AG04449 (cell line): ENCODE measurements around the gene ATP5F1E.
"Not testable (repeated sequence)": the region's sequence is repeated elsewhere in the genome, so short reads cannot be mapped to it uniquely, and the experiment has no call there.

ENCODE experiments used
- CTCF ChIA-PET: fragments of 350-600 bp; formaldehyde crosslinking; extraction: SDS; loops from one replicate; lab custom pipeline; 2021; ENCODE audit warnings: antibody characterized with exemption; lab: Yijun Ruan, JAX
- POLR2A ChIA-PET: fragments of 400-600, 350-600 bp; formaldehyde crosslinking; extraction: SDS; loops from one replicate; lab custom pipeline; 2020; ENCODE audit warnings: antibody characterized with exemption, inconsistent platforms; lab: Yijun Ruan, JAX
- DNase-seq: peaks from one replicate; pipeline ENCODE4 v3.0.0-alpha.2; 2010; ENCODE audit warnings: low read depth, low spot score
- H3K4me3 ChIP-seq: 2 replicates; pipeline ENCODE4 v1.5.1; 2011; ENCODE audit warnings: low read depth, mild to moderate bottlenecking, control low read depth, low read length
- TF ChIP-seq, protein P1 (sequence below): IDR thresholded peaks from one replicate; pipeline ENCODE4 v1.5.1; 2011; ENCODE audit warnings: mild to moderate bottlenecking, moderate library complexity, low read length, control low read depth, inconsistent platforms; ENCODE audit not compliant: insufficient read depth; ENCODE audit errors: missing control alignments

The ATP5F1E gene

DNA sequence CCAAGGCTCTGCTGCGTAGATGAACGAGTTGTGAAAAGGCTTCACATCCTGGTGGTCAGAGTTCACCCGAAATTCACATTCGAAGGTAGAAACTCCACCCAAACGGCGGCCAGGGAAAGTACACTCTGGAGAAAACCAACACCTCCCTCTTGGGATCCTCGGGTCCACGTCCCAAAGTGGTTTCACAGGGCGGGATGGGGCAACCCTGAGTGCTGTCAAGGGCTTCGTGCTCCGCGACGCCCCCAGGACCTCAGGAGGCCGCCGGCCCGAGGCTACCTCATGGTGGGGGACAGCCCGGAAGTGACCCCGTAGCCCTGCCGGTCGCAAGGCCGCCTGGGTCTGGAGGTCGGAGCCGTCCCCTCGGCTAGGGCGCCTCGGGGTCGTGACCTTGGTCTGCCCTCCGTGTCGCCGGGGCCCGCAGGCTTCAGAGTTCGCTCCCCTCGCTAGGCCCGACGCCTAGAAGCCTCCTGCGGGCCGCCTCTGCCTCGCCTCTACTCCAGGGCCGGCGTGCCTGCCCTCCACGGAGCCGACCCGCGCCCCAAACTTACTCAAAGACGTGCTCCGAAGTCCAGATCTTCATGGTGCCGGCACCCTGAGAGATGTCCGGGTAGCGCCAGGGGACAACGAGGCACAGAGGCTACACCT is 10.1 kb upstream of the ATP5F1E start, which contains the start of gene PRELID3B:
TSS of gene PRELID3B (minus strand) at position 636 of the 645 bp plus-strand sequence. CDS start at position 580, 56 bp downstream.
- TF ChIP-seq, protein P1, sequence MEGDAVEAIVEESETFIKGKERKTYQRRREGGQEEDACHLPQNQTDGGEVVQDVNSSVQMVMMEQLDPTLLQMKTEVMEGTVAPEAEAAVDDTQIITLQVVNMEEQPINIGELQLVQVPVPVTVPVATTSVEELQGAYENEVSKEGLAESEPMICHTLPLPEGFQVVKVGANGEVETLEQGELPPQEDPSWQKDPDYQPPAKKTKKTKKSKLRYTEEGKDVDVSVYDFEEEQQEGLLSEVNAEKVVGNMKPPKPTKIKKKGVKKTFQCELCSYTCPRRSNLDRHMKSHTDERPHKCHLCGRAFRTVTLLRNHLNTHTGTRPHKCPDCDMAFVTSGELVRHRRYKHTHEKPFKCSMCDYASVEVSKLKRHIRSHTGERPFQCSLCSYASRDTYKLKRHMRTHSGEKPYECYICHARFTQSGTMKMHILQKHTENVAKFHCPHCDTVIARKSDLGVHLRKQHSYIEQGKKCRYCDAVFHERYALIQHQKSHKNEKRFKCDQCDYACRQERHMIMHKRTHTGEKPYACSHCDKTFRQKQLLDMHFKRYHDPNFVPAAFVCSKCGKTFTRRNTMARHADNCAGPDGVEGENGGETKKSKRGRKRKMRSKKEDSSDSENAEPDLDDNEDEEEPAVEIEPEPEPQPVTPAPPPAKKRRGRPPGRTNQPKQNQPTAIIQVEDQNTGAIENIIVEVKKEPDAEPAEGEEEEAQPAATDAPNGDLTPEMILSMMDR: no peak
- DNase-seq: no peak
- CTCF ChIA-PET: interaction anchor here (0.8 to 2.7 kb wide), 6 partner anchors 8 to 454 kb away, joined by 3 to 11 read pairs (median 4); no protein-coding TSS in a partner anchor
- peak within 1 kb of the TSS; percentile 81 for H3K4me3 ChIP-seq
- POLR2A ChIA-PET: interaction anchor here (1.5 kb wide), 1 partner anchor 10 kb away, joined by 7 read pairs; the partner anchor contains the start of gene ATP5F1E

DNA sequence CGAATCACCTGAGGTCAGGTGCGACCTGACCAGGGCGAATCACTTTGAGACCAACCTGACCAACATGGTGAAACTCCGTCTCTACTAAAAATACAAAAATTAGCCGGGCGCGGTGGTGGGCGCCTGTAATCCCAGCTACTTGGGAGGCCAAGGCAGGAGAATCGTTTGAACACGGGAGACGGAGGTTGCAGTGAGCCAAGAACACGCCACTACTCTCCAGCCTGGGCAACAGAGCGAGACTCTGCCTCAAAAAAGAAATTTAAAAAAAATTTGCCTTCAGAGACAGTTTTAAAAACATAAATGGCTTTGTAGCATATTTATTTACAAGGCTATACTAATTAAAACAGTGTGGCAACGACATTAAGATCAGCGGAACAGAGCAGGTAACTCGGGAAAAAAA is 9.4 kb upstream of the ATP5F1E start:
- CTCF ChIA-PET: interaction anchor here (0.8 to 2.0 kb wide), 3 partner anchors 8 to 181 kb away, joined by 3 to 6 read pairs (median 5); no protein-coding TSS in a partner anchor
- DNase-seq, POLR2A ChIA-PET: not testable (repeated sequence)
- peak overlapping the region; percentile 81 for H3K4me3 ChIP-seq

DNA sequence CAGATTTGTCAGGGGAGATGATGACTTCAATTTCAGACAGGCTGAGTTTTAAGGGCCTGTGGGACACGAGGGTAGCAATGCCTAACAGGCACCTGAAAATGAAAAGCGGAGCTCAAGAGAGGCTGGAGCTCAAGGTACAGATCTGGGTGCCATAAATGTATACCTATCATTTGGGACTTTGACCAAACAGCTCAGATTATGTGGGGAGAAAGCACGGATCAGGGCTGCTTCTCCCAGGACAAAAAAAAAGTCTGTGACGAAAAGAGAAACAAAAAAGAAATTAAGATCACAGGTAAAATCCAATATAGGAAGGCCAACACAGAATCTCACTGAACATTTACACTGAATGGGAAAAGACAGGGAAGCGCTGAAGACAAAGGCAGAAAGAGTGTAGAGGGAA is 8.5 kb upstream of the ATP5F1E start:
- ChIA-PET CTCF (interaction anchor here (0.6 to 2.0 kb wide), 3 partner anchors 8 to 182 kb away, joined by 3 to 6 read pairs (median 4); partner anchors contain the start of gene ATP5F1E), POLR2A (interaction anchor here (0.8 kb wide), 1 partner anchor 8 kb away, joined by 4 read pairs; the partner anchor contains the start of gene ATP5F1E)
- no peak for DNase-seq
- TF ChIP-seq, protein P1: no peak
- no peak overlapping the region for H3K4me3 ChIP-seq

DNA sequence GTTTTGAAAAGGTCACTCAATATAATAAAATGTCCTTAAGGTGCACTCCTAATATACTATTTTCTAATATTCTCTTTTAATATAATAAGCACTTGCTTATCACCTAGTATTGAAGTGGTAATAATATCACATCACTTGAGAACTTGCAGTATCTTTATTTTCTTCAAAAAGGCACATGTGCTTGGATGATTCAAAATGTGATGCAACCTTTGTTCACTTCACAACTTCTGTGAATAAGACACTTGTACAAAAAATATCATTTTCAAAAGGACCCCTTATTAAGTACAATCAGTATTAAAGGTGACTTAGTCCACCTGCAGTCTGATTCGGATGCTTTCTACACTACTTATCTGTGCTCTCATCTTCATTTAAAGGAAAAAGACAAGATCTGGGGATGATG is 7.1 kb upstream of the ATP5F1E start:
- H3K4me3 ChIP-seq: no peak overlapping the region
- TF ChIP-seq, protein P1: no peak
- DNase-seq: no peak
- POLR2A ChIA-PET: no interaction called here
- CTCF ChIA-PET: no interaction called here

DNA sequence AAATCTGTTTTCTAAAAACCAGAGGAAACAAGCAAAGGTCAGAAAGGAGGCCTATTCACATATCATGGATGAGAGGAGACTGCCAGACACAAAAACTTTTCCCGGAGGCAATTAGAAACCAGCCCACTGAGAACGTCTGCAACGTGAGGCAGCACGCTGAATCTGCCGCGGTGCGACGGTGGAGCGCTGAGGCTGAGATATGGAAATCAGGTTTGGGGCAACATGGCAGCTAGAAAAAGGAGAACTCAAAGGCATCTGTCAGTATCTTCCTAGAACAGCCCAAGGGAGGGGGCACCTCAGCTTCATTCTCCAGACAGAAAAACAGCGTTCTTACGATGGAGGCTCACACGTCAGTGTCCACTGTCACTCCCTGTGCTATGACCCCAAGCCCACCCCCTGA is 5.3 kb upstream of the ATP5F1E start:
- POLR2A ChIA-PET: no interaction called here
- H3K4me3 ChIP-seq: no peak overlapping the region
- TF ChIP-seq, protein P1: no peak
- DNase-seq: no peak
- CTCF ChIA-PET: no interaction called here

DNA sequence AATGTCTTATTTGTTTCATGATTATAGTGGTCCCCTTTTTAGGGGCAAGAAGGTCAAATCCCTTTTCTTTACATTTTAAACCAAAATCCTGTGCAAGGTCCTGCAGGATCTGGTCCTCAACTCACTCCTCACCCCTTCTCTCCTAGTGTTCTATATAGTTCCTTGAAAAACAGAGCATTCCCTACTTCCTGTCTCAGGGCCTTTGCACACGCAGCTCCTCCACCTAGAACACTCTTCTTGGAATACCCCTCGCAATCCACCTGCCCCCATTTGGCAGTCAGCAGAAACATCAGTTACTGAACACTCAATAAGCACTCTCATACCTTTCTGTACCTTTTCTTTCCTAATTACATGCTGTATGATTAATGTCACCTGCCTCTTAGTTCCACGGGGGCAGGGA is 3.2 kb upstream of the ATP5F1E start:
- CTCF ChIA-PET: no interaction called here
- POLR2A ChIA-PET: no interaction called here
- no peak for DNase-seq
- TF ChIP-seq, protein P1: no peak
- no peak overlapping the region for H3K4me3 ChIP-seq
